SK-N-SH treated with all-trans-retinoic acid at 6 μM for 48 hours (cell line): ENCODE data around the gene TRIM54.

ENCODE experiments used
- ARNTL ChIP-seq: fragments of 450-650 bp; formaldehyde crosslinking; IDR thresholded peaks from 2 replicates; pipeline ENCODE4 v1.5.0; 2020; ENCODE audit warnings: low read depth, mild to moderate bottlenecking, moderate library complexity, borderline replicate concordance
- BACH2 ChIP-seq: fragments of 250-450 bp; sonication (Bioruptor Pico); IDR thresholded peaks from 2 replicates; pipeline ENCODE4 v1.9.0; 2021; ENCODE audit warnings: mild to moderate bottlenecking, borderline replicate concordance
- CSRNP3 ChIP-seq: fragments of 250-450 bp; sonication (Bioruptor Pico); IDR thresholded peaks from 2 replicates; pipeline ENCODE4 v1.5.1; 2021; ENCODE audit warnings: mild to moderate bottlenecking, moderate library complexity
- RARB ChIP-seq: fragments of 250-450 bp; sonication (Bioruptor Pico); IDR thresholded peaks from 2 replicates; pipeline ENCODE4 v1.8.0; 2021; ENCODE audit warnings: mild to moderate bottlenecking, moderate library complexity
- SNAI2 ChIP-seq: fragments of 250-450 bp; sonication (Bioruptor Pico); IDR thresholded peaks from 2 replicates; pipeline ENCODE4 v1.5.0; 2020; ENCODE audit warnings: mild to moderate bottlenecking, moderate library complexity
- TCF4 ChIP-seq: fragments of 250-450 bp; sonication (Bioruptor Pico); IDR thresholded peaks from 2 replicates; pipeline ENCODE4 v1.8.0; 2021; ENCODE audit warnings: mild to moderate bottlenecking, moderate library complexity, borderline replicate concordance
- TOX ChIP-seq: fragments of 250-450 bp; sonication (Bioruptor Pico); IDR thresholded peaks from 2 replicates; pipeline ENCODE4 v1.8.0; 2021; ENCODE audit warnings: mild to moderate bottlenecking, moderate library complexity, borderline replicate concordance
- ZC3H10 ChIP-seq: fragments of 250-450 bp; sonication (Bioruptor Pico); IDR thresholded peaks from 2 replicates; pipeline ENCODE4 v1.5.1; 2021; ENCODE audit warnings: mild to moderate bottlenecking, moderate library complexity
- ZFP3 ChIP-seq: fragments of 250-450 bp; sonication (Bioruptor Pico); IDR thresholded peaks from 2 replicates; pipeline ENCODE4 v1.5.0; 2020; ENCODE audit warnings: mild to moderate bottlenecking, moderate library complexity
- TF ChIP-seq, protein P1 (sequence below): fragments of 250-450 bp; sonication (Bioruptor Pico); IDR thresholded peaks from 2 replicates; pipeline ENCODE4 v1.8.0; 2020; ENCODE audit warnings: mild to moderate bottlenecking, moderate library complexity, borderline replicate concordance

- TF ChIP-seq SNAI2 (no peak), RARB (CRISPR knock-in tag) (no peak), ARNTL (CRISPR knock-in tag) (no peak), ZFP3 (CRISPR knock-in tag) (no peak), TCF4 (no peak), BACH2 (CRISPR knock-in tag) (no peak), TOX (CRISPR knock-in tag) (no peak), ZC3H10 (CRISPR knock-in tag) (no peak), CSRNP3 (no peak)
- TF ChIP-seq, protein P1, sequence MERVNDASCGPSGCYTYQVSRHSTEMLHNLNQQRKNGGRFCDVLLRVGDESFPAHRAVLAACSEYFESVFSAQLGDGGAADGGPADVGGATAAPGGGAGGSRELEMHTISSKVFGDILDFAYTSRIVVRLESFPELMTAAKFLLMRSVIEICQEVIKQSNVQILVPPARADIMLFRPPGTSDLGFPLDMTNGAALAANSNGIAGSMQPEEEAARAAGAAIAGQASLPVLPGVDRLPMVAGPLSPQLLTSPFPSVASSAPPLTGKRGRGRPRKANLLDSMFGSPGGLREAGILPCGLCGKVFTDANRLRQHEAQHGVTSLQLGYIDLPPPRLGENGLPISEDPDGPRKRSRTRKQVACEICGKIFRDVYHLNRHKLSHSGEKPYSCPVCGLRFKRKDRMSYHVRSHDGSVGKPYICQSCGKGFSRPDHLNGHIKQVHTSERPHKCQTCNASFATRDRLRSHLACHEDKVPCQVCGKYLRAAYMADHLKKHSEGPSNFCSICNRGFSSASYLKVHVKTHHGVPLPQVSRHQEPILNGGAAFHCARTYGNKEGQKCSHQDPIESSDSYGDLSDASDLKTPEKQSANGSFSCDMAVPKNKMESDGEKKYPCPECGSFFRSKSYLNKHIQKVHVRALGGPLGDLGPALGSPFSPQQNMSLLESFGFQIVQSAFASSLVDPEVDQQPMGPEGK (CRISPR knock-in tag): no peak
Observed at GRCh38 chr2:27270670-27271069, 11.6 kb upstream of the TRIM54 start.
